B cell (primary cell): ENCODE measurements around the gene ATP11A. TPM values are rescaled to one million over a fixed set of nuclear protein-coding genes. Genes with fewer than 3 reads are reported as not detected.

Experiments
- ATAC-seq: fragments of 200-7000 bp; cut with Tn5 transposase; one replicate; pipeline ENCODE4 v1.10.0; 2021; ENCODE audit warnings: low read depth, mild to moderate bottlenecking, moderate number of reproducible peaks, moderate library complexity
- CTCF ChIA-PET: fragments of 350-600 bp; sonication (Branson Sonifier 250); formaldehyde crosslinking; loops from one replicate; lab custom pipeline; 2021; ENCODE audit warnings: antibody characterized with exemption, inconsistent platforms; lab: Charles Lee
- POLR2A ChIA-PET: fragments of 350-600 bp; sonication (Branson Sonifier 250); formaldehyde crosslinking; loops from one replicate; lab custom pipeline; 2021; ENCODE audit warnings: antibody characterized with exemption; lab: Charles Lee
- DNase-seq: peaks from one replicate; pipeline ENCODE4 v3.0.0; 2013
- H2AFZ ChIP-seq: 2 replicates; pipeline ENCODE4 v1.6.1; 2012; ENCODE audit warnings: mild to moderate bottlenecking, low read depth, low read length; ENCODE audit not compliant: insufficient read depth, poor library complexity, severe bottlenecking
- H3K27ac ChIP-seq, 2 donors: 1 replicate in 1 of 2; 2 replicates in 1 of 2; pipeline ENCODE4 v1.5.1; 2012 to 2013; ENCODE audit warnings: low read length in 2 of 2, mild to moderate bottlenecking in 2 of 2, moderate library complexity in 1 of 2
- H3K27me3 ChIP-seq, 4 experiments: fragments of 200-600 bp in 1 of 4; sonication (generic) in 1 of 4; replicated peaks in 1 of 4; 1 replicate in 2 of 4; 2 replicates in 2 of 4; pipeline versions ENCODE4 v1.6.1 to v1.7.0; 2013 to 2016; ENCODE audit warnings: low read length in 3 of 4, mild to moderate bottlenecking in 2 of 4, mixed read lengths in 1 of 4, moderate library complexity in 1 of 4; ENCODE audit not compliant: insufficient read depth in 4 of 4, control insufficient read depth in 3 of 4; ENCODE audit errors: control extremely low read depth in 1 of 4
- H3K36me3 ChIP-seq, 2 experiments: replicated peaks in 1 of 2; 1 replicate in 1 of 2; 2 replicates in 1 of 2; pipeline versions ENCODE4 v1.6.1 to v1.7.1; 2013; ENCODE audit warnings: low read length in 1 of 2; ENCODE audit not compliant: insufficient read depth in 2 of 2, control insufficient read depth in 1 of 2; ENCODE audit errors: control extremely low read depth in 1 of 2, extremely low read depth in 1 of 2
- H3K4me1 ChIP-seq, 2 donors: fragments of 200-600 bp in 1 of 2; sonication (generic) in 1 of 2; 1 replicate in 1 of 2; 2 replicates in 1 of 2; pipeline versions ENCODE4 v1.5.1 to v1.6.1; 2013 to 2017; ENCODE audit warnings: low read length in 2 of 2; ENCODE audit not compliant: control insufficient read depth in 2 of 2, insufficient read depth in 2 of 2
- H3K4me2 ChIP-seq: replicated peaks from 2 replicates; pipeline ENCODE3; 2012; ENCODE audit warnings: mild to moderate bottlenecking, low read depth, low read length; ENCODE audit not compliant: poor library complexity, severe bottlenecking
- H3K4me3 ChIP-seq, 5 experiments: fragments of 200-600 bp in 1 of 5; sonication (generic) in 1 of 5; 1 replicate in 3 of 5; 2 replicates in 2 of 5; pipeline versions ENCODE4 v1.5.1 to v1.7.0; 2011 to 2016; ENCODE audit warnings: low read length in 4 of 5, mild to moderate bottlenecking in 4 of 5, low read depth in 2 of 5, control low read depth in 1 of 5, moderate library complexity in 1 of 5; ENCODE audit not compliant: insufficient read depth in 1 of 5; ENCODE audit errors: control extremely low read depth in 1 of 5, extremely low read depth in 1 of 5
- H3K79me2 ChIP-seq: fragments of 200-600 bp; sonication (generic); one replicate; pipeline ENCODE4 v1.6.0; 2016; ENCODE audit warnings: low read length; ENCODE audit not compliant: control insufficient read depth, insufficient read depth
- H3K9ac ChIP-seq: fragments of 200-600 bp; sonication (generic); 2 replicates; pipeline ENCODE4 v1.6.1; 2017; ENCODE audit warnings: mild to moderate bottlenecking, low read length, moderate library complexity
- H3K9me3 ChIP-seq, 3 donors: one replicate each; pipeline versions ENCODE4 v1.6.1 to v1.7.1; 2013; ENCODE audit warnings: low read length in 2 of 3; ENCODE audit not compliant: control insufficient read depth in 2 of 3, insufficient read depth in 1 of 3; ENCODE audit errors: control extremely low read depth in 1 of 3
- H4K20me1 ChIP-seq: 2 replicates; pipeline ENCODE4 v1.6.0; 2012; ENCODE audit warnings: mild to moderate bottlenecking, low read length; ENCODE audit not compliant: insufficient read depth, control insufficient read depth, poor library complexity, severe bottlenecking
- H3K27ac Mint-ChIP-seq: one replicate; pipeline ENCODE4 v1.8.0; 2021; ENCODE audit warnings: mixed read lengths
- H3K27me3 Mint-ChIP-seq: one replicate; pipeline ENCODE4 v1.8.0; 2021; ENCODE audit warnings: mixed read lengths
- H3K4me1 Mint-ChIP-seq: one replicate; pipeline ENCODE4 v1.8.0; 2021; ENCODE audit warnings: mixed read lengths
- H3K4me3 Mint-ChIP-seq: one replicate; pipeline ENCODE4 v1.8.0; 2021; ENCODE audit warnings: mixed read lengths
- H3K9me3 Mint-ChIP-seq: one replicate; pipeline ENCODE4 v1.8.0; 2022; ENCODE audit warnings: mixed read lengths; ENCODE audit not compliant: insufficient read depth
- CTCF ChIP-seq: fragments of 200-600 bp; IDR thresholded peaks from one replicate; pipeline ENCODE4 v1.8.0; 2022; ENCODE audit warnings: antibody characterized with exemption, mild to moderate bottlenecking
- EZH2 ChIP-seq: IDR thresholded peaks from 2 replicates; pipeline ENCODE4 v1.6.1; 2012; ENCODE audit warnings: borderline replicate concordance, low read depth, mild to moderate bottlenecking, moderate library complexity, low read length; ENCODE audit not compliant: insufficient read depth, poor library complexity, severe bottlenecking
- WGBS: methylation state at CpG from one replicate; pipeline ENCODE4 v1.1.5; 2013; ENCODE audit warnings: missing lambda C conversion rate; ENCODE audit not compliant: insufficient coverage; 5-methylcytosine and 5-hydroxymethylcytosine counted together
- intact Hi-C: fragments of 100-400 bp; cut with micrococcal nuclease; formaldehyde crosslinking; loops from one replicate; pipeline ENCODE4 v1.10.0; 2022
- polyA plus RNA-seq: library from polyadenylated mRNA; depleted of rRNA; stranded (reverse); fragments of >200 nt; gene quantifications from 2 replicates; pipeline ENCODE4 v1.2.3, GENCODE V29; 2012
- total RNA-seq, 2 donors: library from RNA; stranded (reverse); fragments of 120-200 nt in 1 of 2; gene quantifications; 1 replicate in 1 of 2; 2 replicates in 1 of 2; pipeline versions ENCODE4 v1.2.3 to v1.2.4, GENCODE V29; 2013 to 2022

ATP11A gene
- total and polyA plus RNA-seq, 2 donors (not counting 1 experiment from before 2014, with no cell fraction given): 36.9 to 60.3 TPM

GRCh38 chr13:112711528-112712265 is 21.9 kb downstream of the ATP11A start:
- Histone ChIP-seq H3K9me3 (peaks cover 0 to 5% (median 0%) of the 10 kb centered on the region in 3 donors), H3K27ac (no peak overlapping the region), H3K36me3 (no peaks in the 10 kb centered on the region), H3K27me3 (no peaks in the 10 kb centered on the region), H3K4me1 (peaks cover 5 to 11% of the 10 kb centered on the region in 2 donors), H4K20me1 (peaks cover 7% of the 10 kb centered on the region), H2AFZ (no peak overlapping the region), H3K79me2 (no peaks in the 10 kb centered on the region), H3K4me2 (peak overlapping the region; percentile 8), H3K9ac (no peak overlapping the region), H3K4me3 (no peak overlapping the region)
- TF ChIP-seq EZH2 (no peak), CTCF (no peak)
- 64% methylated on average over 17 of the region's 22 CpGs for WGBS
- intact Hi-C loops: no loop called here
- H3K4me3 Mint-ChIP-seq: no peak overlapping the region
- H3K4me1 Mint-ChIP-seq: peaks cover 9% of the 10 kb centered on the region
- H3K9me3 Mint-ChIP-seq: no peaks in the 10 kb centered on the region
- peak overlapping the region; percentile 10 for H3K27ac Mint-ChIP-seq
- ATAC-seq (peak; percentile 65), DNase-seq (peak; percentile 34)
- CTCF ChIA-PET: no interaction called here
- POLR2A ChIA-PET: no interaction called here
- H3K27me3 Mint-ChIP-seq: no peaks in the 10 kb centered on the region

DNA sequence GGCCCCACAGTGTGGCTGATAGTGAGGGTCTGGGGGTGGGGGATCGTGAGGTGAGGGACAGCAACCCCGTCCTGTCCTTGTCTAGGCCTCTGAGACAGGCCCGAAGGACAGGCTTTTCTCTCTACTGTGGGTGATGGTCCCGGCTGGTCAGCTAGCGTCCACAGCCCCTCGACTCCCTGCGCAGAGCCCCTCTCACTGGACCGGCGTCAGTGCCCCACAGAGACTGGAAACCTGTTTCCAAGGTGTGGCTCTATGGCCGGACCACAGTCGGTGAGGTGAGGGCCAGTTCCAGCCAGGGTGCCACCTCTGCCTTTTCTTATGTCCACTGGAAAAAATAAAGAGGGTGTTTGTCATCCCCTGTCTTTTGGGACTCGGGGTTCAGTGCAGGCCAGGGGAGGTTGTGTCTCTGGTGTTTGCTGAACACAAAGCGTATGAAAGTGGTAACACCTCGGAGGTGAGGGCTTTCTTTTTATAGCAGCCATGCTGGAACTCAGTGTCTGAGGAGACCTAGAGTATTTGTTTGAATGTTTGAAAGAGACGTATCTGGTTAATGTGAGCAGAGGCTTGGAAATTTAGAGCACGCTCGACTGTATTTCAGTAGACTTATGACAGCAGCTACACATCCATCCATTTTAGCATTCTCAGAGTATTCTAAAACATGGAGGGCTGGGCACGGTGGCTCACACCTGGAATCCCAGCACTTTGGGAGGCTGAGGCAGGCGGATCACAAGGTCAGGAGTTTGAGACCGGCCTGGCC is 22.8 kb downstream of the ATP11A start:
- no peaks in the 10 kb centered on the region for H3K36me3 ChIP-seq
- H3K79me2 ChIP-seq: no peaks in the 10 kb centered on the region
- H3K27me3 Mint-ChIP-seq: no peaks in the 10 kb centered on the region
- no peak overlapping the region for H2AFZ ChIP-seq
- ChIA-PET POLR2A (no interaction called here), CTCF (no interaction called here)
- H3K4me2 ChIP-seq: no peak overlapping the region
- ATAC-seq: no peak
- H3K4me1 Mint-ChIP-seq: peaks cover 9% of the 10 kb centered on the region
- H3K27ac ChIP-seq: no peak overlapping the region
- H3K27me3 ChIP-seq: no peaks in the 10 kb centered on the region
- no peak overlapping the region for H3K9ac ChIP-seq
- no peak overlapping the region for H3K4me3 ChIP-seq
- intact Hi-C loops: no loop called here
- peaks cover 9% of the 10 kb centered on the region for H4K20me1 ChIP-seq
- no peak for DNase-seq
- 98% methylated on average over 13 of the region's 20 CpGs for WGBS
- TF ChIP-seq EZH2 (no peak), CTCF (no peak)
- peaks cover 5 to 11% of the 10 kb centered on the region in 2 donors for H3K4me1 ChIP-seq
- peaks cover 0 to 5% (median 0%) of the 10 kb centered on the region in 3 donors for H3K9me3 ChIP-seq
- H3K4me3 Mint-ChIP-seq: no peak overlapping the region
- no peak overlapping the region for H3K27ac Mint-ChIP-seq
- no peaks in the 10 kb centered on the region for H3K9me3 Mint-ChIP-seq
